GM19463 (cell line): ENCODE measurements around the gene IFITM1.
A peak's percentile ranks its signal among the peaks of the same experiment; 100 is the strongest.
"Not testable (repeated sequence)": the region's sequence is repeated elsewhere in the genome, so short reads cannot be mapped to it uniquely, and the experiment has no call there.

Experiments used
- ATAC-seq: cut with Tn5 transposase; IDR thresholded peaks from one replicate; pipeline ENCODE4 v1.9.1; 2021; ENCODE audit warnings: mild to moderate bottlenecking, moderate library complexity; ENCODE audit not compliant: unreplicated experiment

The IFITM1 gene

GRCh38 chr11:282630-283360, 31.0 kb upstream of the IFITM1 start:
- ATAC-seq, result no peak

DNA sequence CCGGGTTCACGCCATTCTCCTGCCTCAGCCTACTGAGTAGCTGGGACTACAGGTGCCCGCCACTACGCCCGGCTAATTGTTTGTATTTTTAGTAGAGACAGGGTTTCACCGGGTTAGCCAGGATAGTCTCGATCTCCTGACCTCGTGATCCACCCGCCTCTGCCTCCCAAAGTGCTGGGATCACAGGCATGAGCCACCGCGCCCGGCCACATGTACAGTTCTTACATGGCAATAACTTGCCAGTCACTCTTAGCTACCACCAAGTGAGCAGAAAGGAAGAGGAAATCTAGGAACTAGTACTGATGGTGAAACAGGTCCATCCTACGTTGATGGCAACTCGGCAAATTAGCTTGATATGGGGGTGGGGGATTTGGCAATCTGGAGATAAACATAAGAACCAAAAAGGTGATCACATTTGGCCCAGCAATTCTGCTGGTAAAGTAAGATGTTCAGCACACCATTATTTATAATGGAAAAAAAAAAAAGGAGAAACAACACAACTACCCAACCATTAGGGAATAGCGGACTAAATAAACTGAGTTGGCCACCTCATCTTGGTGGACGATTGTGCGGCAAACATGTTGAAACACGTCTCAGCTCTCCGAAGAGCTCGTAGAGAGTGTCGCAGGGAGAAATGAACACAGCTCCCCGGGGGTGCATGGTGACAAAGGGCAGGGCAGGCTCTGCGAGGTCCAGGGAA, 30.3 kb upstream of the IFITM1 start:
- ATAC-seq, result no peak

DNA sequence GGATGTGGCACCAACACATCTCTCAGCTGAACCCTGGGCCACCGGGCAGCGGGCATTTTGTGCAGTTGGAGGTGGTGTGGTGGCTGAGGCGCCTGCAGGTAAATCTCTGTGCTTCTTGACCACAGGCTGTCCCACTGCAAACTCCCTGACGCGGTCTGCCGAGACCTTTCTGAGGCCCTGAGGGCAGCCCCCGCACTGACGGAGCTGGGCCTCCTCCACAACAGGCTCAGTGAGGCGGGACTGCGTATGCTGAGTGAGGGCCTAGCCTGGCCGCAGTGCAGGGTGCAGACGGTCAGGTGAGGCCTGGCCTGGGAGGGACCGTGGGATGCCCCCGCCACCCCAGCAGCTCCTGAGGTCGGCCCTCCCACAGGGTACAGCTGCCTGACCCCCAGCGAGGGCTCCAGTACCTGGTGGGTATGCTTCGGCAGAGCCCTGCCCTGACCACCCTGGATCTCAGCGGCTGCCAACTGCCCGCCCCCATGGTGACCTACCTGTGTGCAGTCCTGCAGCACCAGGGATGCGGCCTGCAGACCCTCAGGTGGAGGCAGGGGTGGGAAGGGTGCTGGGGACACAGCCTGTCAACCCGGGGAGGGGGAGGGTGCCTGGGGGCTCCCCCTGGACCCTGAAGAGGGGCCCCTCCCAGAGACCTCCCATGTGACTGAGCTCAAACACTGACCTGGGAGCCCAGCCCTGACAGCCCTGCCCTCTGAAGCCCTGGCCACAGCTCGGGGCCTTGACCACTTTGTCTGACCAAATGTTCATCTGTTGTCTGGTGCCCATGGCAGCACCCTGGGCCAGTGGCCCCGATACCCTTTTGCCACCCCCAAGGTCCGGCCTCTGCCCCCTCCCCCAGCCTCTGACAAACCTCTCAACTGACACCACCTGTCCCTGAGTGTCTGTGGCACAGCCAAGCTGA, 29.5 kb upstream of the IFITM1 start:
- no peak for ATAC-seq

DNA sequence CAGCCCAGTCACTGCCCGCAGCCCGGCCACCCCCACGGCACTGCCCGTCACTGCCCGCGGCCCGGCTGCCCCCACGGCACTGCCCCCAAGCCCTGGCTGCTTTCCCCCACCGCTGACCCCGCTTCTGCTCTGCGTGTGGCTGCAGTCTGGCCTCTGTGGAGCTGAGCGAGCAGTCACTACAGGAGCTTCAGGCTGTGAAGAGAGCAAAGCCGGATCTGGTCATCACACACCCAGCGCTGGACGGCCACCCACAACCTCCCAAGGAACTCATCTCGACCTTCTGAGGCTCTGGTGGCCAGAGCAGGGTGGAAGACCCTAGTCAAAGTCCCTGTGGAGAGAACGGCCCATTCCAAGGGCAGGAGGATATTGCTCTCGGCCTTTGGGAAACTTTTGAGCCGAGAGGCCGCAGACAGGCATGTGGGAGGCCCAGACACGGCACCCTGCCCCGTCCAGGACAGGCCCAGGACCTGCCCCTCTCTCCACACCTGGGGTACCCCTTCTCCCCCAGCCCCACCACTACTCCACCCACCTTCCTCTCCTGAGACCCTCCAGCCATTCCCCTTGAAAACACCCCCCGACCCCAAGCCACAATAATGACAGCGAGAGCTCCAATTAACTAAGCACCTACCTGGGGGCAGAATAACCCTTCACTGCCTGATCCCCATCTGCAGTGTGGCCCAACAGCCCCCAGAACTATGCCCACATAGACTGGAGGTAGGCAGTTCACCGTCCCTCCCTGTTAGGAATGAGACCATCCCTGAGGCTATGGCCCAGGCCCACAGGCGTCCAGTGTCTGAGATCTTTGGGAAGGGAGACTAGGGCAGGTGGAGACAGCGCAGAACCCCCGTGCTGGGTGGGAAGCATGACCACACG, 28.6 kb upstream of the IFITM1 start:
- ATAC-seq, result no peak

DNA sequence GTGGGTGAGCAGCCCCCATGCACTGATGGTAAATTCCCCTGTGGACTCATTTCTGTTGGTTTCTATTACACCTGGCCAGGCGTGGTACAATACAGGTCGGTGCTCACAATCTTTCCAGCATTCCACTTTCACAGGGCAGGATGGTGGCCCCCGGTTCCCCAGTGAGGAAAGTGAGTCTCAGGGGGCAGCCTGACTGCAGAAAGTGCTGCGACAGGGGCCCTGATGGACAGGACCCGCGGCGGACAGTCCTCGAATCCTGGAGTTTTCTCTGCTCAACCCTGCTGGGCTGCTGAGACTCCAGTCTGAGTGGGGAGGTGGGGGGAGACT, 28.0 kb upstream of the IFITM1 start:
- ATAC-seq, result no peak

DNA sequence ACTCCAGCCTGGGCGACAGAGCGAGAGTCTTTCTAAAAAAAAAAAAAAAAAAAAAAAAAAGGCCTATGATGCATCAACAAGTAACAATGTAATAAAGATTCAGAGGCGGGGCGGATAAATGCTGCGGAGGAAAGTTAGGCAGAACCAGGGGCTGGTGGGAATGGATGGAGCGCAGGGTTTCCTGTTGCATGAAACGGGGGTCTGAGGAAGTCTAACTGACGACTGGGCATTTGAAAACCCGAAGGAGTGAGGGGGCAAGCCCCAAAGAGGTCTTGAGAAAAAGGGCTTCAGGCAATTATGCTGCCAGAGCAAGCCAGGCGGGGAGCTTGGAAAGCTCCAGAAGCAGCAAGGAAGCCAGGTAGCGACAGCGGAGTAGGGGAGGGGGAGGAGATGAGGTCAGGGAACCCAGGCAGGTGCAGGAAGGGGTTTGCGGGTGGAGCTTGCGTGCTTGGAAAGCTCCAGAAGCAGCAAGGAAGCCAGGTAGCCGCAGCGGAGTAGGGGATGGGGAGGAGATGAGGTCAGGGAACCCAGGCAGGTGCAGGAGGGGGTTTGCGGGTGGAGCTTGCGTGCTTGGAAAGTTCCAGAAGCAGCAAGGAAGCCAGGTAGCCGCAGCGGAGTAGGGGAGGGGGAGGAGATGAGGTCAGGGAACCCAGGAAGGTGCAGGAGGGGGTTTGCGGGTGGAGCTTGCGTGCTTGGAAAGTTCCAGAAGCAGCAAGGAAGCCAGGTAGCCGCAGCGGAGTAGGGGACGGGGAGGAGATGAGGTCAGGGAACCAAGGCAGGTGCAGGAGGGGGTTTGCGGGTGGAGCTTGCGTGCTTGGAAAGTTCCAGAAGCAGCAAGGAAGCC, 26.6 kb upstream of the IFITM1 start:
- ATAC-seq, result not testable (repeated sequence)

GRCh38 chr11:287821-288477, 25.9 kb upstream of the IFITM1 start:
- no peak for ATAC-seq

DNA sequence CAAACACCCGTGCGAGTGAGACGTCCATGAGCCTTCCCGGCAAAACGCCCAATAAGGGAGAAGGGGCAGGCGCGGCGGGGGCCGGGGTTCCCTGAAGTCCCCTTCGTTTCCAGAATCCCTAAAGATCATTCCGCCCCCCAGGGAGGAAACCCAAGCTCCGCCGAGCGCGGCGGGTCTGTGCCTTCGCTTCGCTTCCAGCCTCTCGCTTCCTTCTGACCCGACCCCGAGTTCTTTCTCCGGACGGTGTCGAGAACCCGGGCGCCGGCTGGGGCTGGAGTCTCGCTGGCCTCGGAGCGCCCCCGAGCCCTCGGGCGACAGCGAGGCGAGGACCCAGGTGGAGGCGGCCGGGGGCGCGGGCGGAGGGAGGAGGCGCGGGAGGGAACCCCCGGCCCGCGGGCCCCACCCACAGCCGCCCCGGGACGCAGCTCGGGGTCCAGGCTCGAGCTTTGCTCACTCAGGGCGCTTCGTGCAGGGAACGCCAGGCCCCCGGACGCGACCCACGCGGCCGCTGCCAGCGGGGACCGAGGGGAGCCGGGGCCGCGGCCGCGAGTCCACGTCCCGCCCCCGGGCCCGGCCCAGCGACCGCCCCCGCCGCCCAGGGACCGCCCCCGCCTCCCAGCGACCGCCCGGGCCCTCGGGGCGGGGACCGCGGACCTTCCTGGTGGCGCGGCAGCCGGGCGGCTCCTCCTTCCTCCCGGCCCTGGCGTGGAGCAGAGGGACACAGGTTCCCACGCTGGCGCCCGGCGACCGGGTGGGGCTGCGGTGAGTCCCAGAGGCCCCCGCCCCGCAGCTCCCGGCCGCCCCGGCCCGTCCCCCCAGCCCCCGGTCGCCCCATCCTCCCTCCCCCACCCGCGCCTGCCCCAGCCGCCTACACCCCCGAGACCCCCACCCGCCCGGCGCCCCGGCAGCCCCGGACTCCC, 25.1 kb upstream of the IFITM1 start, which contains the start of gene PGGHG:
Gene PGGHG, plus strand, starts transcription at position 649 of the 920 bp plus-strand sequence. CDS start 691 bp downstream, outside the sequence.
- peak; percentile 72 for ATAC-seq

DNA sequence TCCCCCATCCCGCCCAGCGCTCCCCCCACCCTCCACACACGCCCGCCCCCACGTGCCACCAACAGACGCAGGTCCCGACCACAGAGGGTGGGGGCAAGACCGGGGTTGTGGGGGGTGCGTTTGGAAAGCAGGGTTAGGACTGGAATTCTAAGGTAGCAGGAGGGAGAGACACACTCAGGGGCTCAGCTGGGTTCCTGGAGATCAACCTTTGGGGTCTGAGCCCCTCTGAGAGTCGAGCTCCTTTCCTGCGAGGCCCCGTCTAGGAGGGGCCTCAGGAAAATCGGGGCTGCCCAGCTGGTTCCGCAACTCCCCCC, 24.5 kb upstream of the IFITM1 start:
- ATAC-seq, result peak; percentile 2

DNA sequence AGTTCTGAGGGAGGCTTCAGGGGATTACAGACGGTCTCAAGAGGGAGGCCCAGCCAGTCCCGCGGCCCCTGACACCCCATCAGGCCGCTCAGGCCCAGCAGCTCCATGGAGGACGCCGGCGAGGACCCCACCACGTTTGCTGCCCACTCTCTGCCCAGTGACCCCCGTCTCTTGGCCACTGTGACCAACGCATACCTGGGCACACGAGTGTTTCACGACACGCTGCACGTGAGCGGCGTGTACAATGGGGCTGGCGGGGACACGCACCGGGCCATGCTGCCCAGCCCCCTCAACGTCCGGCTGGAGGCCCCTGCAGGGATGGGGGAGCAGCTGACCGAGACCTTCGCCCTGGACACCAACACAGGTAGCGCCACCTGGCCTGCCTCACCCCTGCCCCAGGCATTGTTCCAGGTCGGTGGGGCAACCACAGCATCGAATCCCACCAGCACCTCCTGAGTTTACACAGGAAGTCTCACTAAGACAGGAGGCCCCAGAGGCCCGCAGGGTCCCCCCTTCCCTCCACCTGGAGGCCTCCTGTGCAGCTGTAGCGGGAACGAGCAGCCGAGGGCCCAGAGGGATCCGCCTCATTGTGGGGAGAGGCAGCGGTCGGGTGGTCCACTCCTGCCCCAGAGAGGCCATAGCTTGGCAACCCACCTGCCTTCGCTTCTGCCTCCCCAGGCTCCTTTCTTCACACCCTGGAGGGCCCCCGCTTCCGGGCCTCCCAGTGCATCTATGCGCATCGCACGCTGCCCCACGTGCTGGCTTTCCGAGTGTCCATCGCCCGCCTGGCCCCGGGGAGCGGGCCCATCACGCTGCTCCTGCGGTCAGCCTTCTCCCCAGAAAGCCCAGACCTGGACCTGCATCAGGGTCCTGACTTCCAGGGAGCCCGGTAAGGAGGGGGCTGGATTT, 23.9 kb upstream of the IFITM1 start:
- no peak for ATAC-seq

DNA sequence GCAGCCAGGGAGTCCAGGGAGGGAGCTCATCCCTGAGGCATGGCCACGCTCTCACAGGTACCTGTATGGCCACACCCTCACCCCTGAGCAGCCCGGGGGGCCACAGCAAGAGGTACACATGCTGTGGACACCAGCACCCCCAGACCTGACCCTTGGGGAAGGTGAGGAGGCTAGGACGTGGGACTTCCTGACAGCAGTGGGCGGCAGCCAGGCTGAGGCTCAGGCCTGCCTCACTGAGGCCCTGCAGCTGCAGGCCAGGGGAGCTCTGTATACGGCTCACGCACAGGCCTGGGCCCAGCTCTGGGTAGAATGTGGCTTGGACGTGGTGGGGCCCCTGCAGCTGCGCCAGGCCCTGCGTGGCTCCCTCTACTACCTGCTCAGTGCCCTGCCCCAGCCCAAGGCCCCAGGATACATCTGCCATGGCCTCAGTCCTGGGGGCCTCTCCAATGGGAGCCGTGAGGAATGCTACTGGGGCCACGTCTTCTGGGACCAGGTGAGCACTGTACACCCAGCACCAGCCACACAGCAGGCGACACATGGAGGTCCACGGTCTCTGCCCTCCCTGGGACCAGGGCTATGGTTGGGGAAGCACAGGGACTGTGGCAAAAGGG, 23.1 kb upstream of the IFITM1 start:
- ATAC-seq, result no peak

DNA sequence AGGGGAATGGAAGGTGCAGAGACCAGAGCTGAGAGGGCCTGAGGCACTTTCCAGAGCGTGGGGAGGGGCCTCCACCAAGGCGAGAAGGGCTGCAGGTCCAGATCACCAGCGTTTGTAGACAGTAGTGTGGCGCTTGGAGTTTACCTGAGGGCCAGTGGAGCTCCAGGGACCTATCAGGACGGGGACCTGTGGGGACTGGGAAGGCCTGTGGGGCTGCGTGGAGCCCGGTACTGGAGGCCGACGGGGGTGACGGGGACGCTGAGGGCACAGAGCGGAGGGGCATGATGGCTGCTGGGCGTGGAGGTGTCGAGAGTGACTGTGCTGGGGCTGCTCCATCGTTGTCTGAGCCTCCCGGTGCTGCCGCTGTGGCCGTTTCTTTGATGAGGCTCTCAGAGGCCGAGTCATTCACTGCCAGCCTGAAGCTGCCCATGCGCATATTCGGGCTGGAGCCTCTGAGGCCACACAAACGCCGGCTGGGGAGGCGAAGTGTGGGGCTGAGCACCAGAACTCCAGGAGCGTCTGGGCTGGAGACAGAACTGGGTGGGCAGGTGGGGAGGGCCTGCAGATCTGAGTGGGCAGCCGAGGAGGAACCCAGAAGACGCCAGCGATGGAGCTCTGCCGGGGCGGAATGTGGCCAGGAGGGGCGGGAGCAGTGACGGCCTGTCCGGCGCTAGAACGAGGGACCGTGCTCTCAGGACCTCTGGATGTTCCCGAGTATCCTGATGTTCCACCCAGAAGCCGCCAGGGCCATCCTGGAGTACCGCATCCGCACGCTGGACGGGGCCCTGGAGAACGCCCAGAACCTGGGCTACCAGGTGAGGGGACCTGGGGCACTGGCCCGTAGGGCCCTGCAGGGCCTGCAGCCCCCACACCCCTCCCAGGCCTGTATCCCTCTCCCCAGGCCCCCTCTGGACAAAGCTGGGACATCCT, 22.3 kb upstream of the IFITM1 start:
- no peak for ATAC-seq

- ATAC-seq, result no peak
These were observed 21.4 kb upstream of the IFITM1 start for GRCh38 chr11:292211-293121.

DNA sequence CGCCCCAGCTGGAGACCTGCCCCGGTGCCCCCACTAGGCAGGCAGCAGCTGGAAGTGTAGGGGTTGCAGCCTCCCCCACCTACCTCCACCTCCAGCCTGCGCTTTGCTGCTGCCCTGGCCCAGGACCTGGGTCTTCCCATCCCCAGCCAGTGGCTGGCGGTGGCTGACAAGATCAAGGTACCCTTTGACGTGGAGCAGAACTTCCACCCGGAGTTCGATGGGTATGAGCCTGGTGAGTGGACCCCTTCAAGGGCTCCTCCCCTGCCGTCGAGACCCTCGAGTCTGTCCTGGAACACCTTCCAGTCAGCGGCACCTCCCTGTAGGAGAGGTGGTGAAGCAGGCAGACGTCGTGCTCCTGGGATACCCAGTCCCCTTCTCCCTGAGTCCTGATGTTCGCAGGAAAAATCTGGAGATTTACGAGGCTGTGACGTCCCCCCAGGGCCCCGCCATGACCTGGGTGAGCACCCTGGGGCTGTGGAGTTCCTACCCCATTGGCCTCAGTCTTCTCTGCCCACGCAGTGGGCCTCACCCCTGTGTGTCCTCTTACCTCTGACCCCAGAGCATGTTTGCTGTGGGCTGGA, 20.5 kb upstream of the IFITM1 start:
- no peak for ATAC-seq
